HepG2 (cell line): ENCODE measurements around the gene XPO5. TPM values are rescaled to one million over a fixed set of nuclear protein-coding genes. Genes with fewer than 3 reads are reported as not detected.

Experiments
- BCL6 ChIP-seq: IDR thresholded peaks from 2 replicates; pipeline ENCODE4 v1.6.1; 2016; ENCODE audit warnings: missing genetic modification reagents, missing compliant biosample characterization
- ELF3 ChIP-seq: IDR thresholded peaks from 2 replicates; pipeline ENCODE4 v1.6.1; 2016; ENCODE audit warnings: missing genetic modification reagents, missing compliant biosample characterization
- HNRNPUL1 ChIP-seq: fragments of 200-400 bp; formaldehyde crosslinking; IDR thresholded peaks from 2 replicates; pipeline ENCODE4 v1.6.1; 2017; ENCODE audit warnings: low read depth, mild to moderate bottlenecking, low read length, moderate library complexity
- SRSF4 ChIP-seq: fragments of 200-400 bp; formaldehyde crosslinking; IDR thresholded peaks from one replicate; pipeline ENCODE4 v1.6.1; 2018; ENCODE audit warnings: mild to moderate bottlenecking, low read depth, low read length, moderate library complexity; ENCODE audit not compliant: poor library complexity, severe bottlenecking
- TBP ChIP-seq: sonication (generic); formaldehyde crosslinking; IDR thresholded peaks from 2 replicates; pipeline ENCODE4 v1.5.0; 2020; ENCODE audit warnings: missing genetic modification reagents
- TCF12 ChIP-seq, 2 experiments: fragments of 450-650 bp in 1 of 2; sonication (generic) in 1 of 2; formaldehyde crosslinking in 1 of 2; IDR thresholded peaks; 2 replicates each; pipeline versions ENCODE4 v1.6.1 to v1.8.0; 2017 to 2022; ENCODE audit warnings: antibody characterized with exemption in 1 of 2, mild to moderate bottlenecking in 1 of 2, missing genetic modification reagents in 1 of 2, moderate library complexity in 1 of 2
- WIZ ChIP-seq: sonication (generic); formaldehyde crosslinking; IDR thresholded peaks from 2 replicates; pipeline ENCODE4 v1.5.1; 2020; ENCODE audit warnings: mild to moderate bottlenecking, missing genetic modification reagents
- ZBTB4 ChIP-seq: sonication (generic); formaldehyde crosslinking; IDR thresholded peaks from 2 replicates; pipeline ENCODE4 v1.4.0; 2020; ENCODE audit warnings: missing genetic modification reagents, mild to moderate bottlenecking, borderline replicate concordance
- ZNF10 ChIP-seq: sonication (generic); formaldehyde crosslinking; IDR thresholded peaks from 2 replicates; pipeline ENCODE4 v1.4.0; 2020; ENCODE audit warnings: mild to moderate bottlenecking, low read depth, missing genetic modification reagents, borderline replicate concordance
- ZNF451 ChIP-seq: sonication (generic); formaldehyde crosslinking; IDR thresholded peaks from 2 replicates; pipeline ENCODE4 v1.5.0; 2020; ENCODE audit warnings: mild to moderate bottlenecking, missing genetic modification reagents
- ZSCAN12 ChIP-seq: sonication (generic); formaldehyde crosslinking; IDR thresholded peaks from 2 replicates; pipeline ENCODE4 v1.9.0; 2021; ENCODE audit warnings: mild to moderate bottlenecking, missing genetic modification reagents
- polyA plus RNA-seq, 8 experiments: library from polyadenylated mRNA; depleted of rRNA in 3 of 8; stranded (reverse) in 7 of 8; unstranded in 1 of 8; fragments of >200 nt; fragmentation: Illumina TruSeq in 4 of 8; extraction: Trizol in 4 of 8; gene quantifications; 2 replicates each; pipeline versions ENCODE4 v1.2.1 to v1.2.3, GENCODE V29; 2011 to 2016; ENCODE audit warnings: low read depth in 4 of 8, missing spikeins in 1 of 8, mixed read lengths in 1 of 8; ENCODE audit not compliant: insufficient read depth in 1 of 8
- total RNA-seq, 5 experiments: library from RNA; depleted of rRNA; stranded (reverse); fragments of >200 nt; fragmentation: Illumina TruSeq; extraction: Trizol; gene quantifications; 2 replicates each; pipeline ENCODE4 v1.2.3, GENCODE V29; 2016; ENCODE audit warnings: low read depth in 1 of 5
- TF ChIP-seq, protein P1 (sequence below): sonication (generic); formaldehyde crosslinking; IDR thresholded peaks from 2 replicates; pipeline ENCODE4 v1.9.0; 2021; ENCODE audit warnings: mild to moderate bottlenecking, missing genetic modification reagents
- TF ChIP-seq, protein P2 (sequence below): sonication (generic); formaldehyde crosslinking; IDR thresholded peaks from 2 replicates; pipeline ENCODE4 v1.4.0; 2020; ENCODE audit warnings: missing genetic modification reagents
- TF ChIP-seq, protein P3 (sequence below): sonication (generic); formaldehyde crosslinking; IDR thresholded peaks from 2 replicates; pipeline ENCODE4 v1.4.0; 2020; ENCODE audit warnings: mild to moderate bottlenecking, low read depth, missing genetic modification reagents

XPO5 gene
- total and polyA plus RNA-seq, 2 of the 13 experiments (the other 11 are each of a cell fraction or from before 2014, with no cell fraction given), result 52.2 to 68.0 TPM

DNA sequence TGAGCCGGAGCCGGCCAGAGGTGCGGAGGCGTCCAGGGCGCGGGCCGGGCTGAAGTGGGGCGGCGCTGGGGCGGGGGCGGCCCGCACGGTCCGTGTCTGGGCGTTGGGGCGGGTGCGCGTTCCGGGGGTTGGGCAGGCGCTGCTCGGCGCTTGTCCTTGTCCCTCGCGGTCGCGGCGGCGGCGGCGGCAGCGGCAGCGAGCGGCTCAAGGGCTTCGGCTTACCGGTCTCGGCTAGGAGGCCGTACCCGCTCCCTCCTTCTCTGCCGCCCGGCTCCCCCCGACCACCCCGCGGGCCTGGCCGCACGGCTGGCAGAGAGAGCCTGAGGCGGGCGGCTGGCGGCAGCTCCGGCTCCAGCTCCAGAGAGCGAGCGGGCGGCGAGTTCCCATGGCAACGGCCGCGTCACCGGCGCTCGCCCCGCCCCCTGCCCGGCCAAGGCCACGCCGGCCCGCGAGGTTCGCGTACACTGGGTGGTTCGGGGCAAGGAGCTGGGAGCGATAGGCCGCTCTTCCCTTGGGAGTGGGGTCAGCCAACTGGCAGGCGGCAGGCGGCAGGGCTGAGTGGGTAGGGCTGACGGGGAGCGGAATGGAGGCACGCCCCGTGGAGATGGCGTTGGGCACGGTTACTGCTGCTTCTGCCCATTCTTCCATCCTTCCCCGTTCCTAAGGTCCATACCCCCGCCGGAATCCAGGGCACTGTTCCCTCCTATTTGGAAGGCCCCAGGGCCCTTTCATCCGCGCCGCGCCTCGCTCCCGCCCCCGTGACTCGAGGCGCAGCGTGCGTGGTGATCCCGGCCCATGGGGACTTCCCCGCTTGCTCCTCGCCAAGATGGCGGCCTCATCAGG lies 65.6 kb downstream of the XPO5 start, which contains the start of gene LRRC73 (continued):
- TF ChIP-seq, protein P1, sequence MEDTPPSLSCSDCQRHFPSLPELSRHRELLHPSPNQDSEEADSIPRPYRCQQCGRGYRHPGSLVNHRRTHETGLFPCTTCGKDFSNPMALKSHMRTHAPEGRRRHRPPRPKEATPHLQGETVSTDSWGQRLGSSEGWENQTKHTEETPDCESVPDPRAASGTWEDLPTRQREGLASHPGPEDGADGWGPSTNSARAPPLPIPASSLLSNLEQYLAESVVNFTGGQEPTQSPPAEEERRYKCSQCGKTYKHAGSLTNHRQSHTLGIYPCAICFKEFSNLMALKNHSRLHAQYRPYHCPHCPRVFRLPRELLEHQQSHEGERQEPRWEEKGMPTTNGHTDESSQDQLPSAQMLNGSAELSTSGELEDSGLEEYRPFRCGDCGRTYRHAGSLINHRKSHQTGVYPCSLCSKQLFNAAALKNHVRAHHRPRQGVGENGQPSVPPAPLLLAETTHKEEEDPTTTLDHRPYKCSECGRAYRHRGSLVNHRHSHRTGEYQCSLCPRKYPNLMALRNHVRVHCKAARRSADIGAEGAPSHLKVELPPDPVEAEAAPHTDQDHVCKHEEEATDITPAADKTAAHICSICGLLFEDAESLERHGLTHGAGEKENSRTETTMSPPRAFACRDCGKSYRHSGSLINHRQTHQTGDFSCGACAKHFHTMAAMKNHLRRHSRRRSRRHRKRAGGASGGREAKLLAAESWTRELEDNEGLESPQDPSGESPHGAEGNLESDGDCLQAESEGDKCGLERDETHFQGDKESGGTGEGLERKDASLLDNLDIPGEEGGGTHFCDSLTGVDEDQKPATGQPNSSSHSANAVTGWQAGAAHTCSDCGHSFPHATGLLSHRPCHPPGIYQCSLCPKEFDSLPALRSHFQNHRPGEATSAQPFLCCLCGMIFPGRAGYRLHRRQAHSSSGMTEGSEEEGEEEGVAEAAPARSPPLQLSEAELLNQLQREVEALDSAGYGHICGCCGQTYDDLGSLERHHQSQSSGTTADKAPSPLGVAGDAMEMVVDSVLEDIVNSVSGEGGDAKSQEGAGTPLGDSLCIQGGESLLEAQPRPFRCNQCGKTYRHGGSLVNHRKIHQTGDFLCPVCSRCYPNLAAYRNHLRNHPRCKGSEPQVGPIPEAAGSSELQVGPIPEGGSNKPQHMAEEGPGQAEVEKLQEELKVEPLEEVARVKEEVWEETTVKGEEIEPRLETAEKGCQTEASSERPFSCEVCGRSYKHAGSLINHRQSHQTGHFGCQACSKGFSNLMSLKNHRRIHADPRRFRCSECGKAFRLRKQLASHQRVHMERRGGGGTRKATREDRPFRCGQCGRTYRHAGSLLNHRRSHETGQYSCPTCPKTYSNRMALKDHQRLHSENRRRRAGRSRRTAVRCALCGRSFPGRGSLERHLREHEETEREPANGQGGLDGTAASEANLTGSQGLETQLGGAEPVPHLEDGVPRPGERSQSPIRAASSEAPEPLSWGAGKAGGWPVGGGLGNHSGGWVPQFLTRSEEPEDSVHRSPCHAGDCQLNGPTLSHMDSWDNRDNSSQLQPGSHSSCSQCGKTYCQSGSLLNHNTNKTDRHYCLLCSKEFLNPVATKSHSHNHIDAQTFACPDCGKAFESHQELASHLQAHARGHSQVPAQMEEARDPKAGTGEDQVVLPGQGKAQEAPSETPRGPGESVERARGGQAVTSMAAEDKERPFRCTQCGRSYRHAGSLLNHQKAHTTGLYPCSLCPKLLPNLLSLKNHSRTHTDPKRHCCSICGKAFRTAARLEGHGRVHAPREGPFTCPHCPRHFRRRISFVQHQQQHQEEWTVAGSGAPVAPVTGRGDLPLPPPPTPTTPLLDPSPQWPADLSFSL, result no peak
- TF ChIP-seq ZBTB4 (CRISPR knock-in tag) (peak; percentile 97), TCF12 (IDR thresholded peaks at IDR 0.05) (no peak), TCF12 (CRISPR knock-in tag; IDR thresholded peaks at IDR 0.05) (no peak), BCL6 (CRISPR knock-in tag) (peak; percentile 39; the same call in 1 of the 2 replicates), ZSCAN12 (CRISPR knock-in tag) (no peak), SRSF4 (no peak), ZNF10 (no peak), ZNF451 (no peak), TBP (CRISPR knock-in tag) (no peak), ELF3 (CRISPR knock-in tag) (peak; percentile 19; the same call in 1 of the 2 replicates), HNRNPUL1 (no peak), WIZ (no peak)
- TF ChIP-seq, protein P2, sequence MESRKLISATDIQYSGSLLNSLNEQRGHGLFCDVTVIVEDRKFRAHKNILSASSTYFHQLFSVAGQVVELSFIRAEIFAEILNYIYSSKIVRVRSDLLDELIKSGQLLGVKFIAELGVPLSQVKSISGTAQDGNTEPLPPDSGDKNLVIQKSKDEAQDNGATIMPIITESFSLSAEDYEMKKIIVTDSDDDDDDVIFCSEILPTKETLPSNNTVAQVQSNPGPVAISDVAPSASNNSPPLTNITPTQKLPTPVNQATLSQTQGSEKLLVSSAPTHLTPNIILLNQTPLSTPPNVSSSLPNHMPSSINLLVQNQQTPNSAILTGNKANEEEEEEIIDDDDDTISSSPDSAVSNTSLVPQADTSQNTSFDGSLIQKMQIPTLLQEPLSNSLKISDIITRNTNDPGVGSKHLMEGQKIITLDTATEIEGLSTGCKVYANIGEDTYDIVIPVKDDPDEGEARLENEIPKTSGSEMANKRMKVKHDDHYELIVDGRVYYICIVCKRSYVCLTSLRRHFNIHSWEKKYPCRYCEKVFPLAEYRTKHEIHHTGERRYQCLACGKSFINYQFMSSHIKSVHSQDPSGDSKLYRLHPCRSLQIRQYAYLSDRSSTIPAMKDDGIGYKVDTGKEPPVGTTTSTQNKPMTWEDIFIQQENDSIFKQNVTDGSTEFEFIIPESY, result no peak
- TF ChIP-seq, protein P3, sequence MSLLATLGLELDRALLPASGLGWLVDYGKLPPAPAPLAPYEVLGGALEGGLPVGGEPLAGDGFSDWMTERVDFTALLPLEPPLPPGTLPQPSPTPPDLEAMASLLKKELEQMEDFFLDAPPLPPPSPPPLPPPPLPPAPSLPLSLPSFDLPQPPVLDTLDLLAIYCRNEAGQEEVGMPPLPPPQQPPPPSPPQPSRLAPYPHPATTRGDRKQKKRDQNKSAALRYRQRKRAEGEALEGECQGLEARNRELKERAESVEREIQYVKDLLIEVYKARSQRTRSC (CRISPR knock-in tag), result peak; percentile 38; the same call in 1 of the 2 replicates
